ENCODE measurements around the gene FFAR2.

GRCh38 chr19:35471946-35472345, 23.9 kb downstream of the FFAR2 start:
- TF ChIP-seq POLR2A (IDR thresholded peaks at IDR 0.05; ENCODE audit: extremely low read depth, insufficient read length), result no peak
- TF ChIP-seq, protein P1, sequence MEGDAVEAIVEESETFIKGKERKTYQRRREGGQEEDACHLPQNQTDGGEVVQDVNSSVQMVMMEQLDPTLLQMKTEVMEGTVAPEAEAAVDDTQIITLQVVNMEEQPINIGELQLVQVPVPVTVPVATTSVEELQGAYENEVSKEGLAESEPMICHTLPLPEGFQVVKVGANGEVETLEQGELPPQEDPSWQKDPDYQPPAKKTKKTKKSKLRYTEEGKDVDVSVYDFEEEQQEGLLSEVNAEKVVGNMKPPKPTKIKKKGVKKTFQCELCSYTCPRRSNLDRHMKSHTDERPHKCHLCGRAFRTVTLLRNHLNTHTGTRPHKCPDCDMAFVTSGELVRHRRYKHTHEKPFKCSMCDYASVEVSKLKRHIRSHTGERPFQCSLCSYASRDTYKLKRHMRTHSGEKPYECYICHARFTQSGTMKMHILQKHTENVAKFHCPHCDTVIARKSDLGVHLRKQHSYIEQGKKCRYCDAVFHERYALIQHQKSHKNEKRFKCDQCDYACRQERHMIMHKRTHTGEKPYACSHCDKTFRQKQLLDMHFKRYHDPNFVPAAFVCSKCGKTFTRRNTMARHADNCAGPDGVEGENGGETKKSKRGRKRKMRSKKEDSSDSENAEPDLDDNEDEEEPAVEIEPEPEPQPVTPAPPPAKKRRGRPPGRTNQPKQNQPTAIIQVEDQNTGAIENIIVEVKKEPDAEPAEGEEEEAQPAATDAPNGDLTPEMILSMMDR (IDR thresholded peaks at IDR 0.05; ENCODE audit: low read depth, low read length), result no peak
- TF ChIP-seq MYC (IDR thresholded peaks at IDR 0.05; ENCODE audit: low read depth, low read length), result no peak
- TF ChIP-seq, protein P2, sequence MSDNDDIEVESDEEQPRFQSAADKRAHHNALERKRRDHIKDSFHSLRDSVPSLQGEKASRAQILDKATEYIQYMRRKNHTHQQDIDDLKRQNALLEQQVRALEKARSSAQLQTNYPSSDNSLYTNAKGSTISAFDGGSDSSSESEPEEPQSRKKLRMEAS (IDR thresholded peaks at IDR 0.05; ENCODE audit: low read depth, low read length), result no peak

All from NB4 (cell line).